Renal cortex interstitium (tissue), 11 donors: ENCODE results near the gene HLA-A. TPM values are rescaled to one million over a fixed set of nuclear protein-coding genes. Genes with fewer than 3 reads are reported as not detected.
"Not testable (repeated sequence)": the region's sequence is repeated elsewhere in the genome, so short reads cannot be mapped to it uniquely, and the experiment has no call there.

Experiments
- DNase-seq, 11 donors: peaks; one replicate each; pipeline ENCODE4 v3.0.0-alpha.2; 2013; ENCODE audit warnings: low read depth in 9 of 11, low spot score in 4 of 11; ENCODE audit errors: extremely low read depth in 1 of 11
- polyA plus RNA-seq, 3 donors: library from polyadenylated mRNA; unstranded; fragments of 120-200 nt; gene quantifications; one replicate each; pipeline ENCODE4 v1.2.1, GENCODE V29; 2013; ENCODE audit not compliant: insufficient read length in 3 of 3

The HLA-A gene
- polyA plus RNA-seq, 3 donors = 128 to 197 (median 176) TPM

DNA sequence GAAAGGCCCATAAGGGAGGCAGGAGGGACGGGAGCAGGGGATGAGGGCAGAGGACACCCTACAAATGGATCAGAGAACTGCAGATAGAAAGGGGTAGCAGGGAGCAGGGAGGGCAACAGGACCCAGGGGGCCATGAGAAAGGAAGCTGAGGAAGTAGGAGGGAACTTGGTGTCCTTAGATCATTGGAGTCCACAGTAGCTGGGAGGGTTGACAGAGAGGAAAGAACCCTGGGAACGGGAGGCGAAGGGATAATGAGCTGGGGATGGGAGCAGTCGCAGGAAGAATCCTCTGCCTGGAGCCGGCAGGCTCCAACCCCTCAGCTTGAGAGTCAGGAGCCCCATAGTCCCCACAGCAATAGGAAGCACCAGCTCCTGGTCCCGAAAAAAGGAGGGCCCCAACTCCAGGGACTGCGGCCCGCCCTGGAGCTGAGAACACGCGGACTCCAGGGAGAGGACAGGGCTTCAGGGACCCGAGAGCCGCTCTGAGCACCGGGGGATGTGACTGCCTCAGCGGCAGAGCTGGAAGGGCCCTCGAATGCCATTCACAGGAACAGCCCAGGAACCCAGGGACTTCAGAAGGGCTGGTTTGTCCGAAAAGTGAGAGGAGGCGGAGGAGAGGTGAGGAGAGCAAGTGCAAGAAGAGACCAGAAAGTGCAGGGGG, 32.7 kb downstream of the HLA-A start:
- DNase-seq = no peak

DNA sequence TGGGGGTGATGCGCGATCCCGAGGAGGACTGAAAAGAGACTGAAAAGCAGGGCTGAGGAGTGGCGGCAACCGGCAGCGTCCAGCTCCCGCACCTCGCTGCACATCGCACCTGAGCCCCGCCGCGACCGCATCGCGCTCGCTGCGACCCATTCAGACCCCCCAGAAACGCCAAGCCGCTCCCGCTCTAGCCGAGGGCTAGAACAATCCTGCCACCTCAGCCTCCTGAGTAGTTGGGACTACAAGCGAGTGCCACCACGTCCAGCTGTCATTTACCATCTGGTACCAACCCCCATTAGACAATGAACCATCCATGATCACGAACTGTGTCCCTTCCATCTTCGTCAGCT, 33.2 kb downstream of the HLA-A start:
- no peak for DNase-seq

DNA sequence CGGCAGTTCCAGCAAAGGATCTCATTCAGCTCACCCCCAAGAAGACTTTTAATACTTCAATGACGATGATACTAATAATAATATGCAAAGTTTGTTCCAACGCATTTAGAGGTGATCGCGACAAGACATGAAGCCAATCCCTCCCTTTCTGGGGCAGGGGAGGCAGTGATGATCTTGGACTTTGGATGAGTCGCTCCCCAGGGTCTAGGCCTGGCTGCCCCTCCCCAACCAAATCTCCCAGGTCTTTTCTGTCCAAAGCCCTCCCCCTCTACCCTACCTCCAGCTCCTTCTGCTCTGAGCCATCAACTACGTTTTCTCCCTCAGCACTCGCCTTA, 33.9 kb downstream of the HLA-A start:
- DNase-seq = no peak

GRCh38 chr6:29976588-29977424, 34.5 kb downstream of the HLA-A start:
- peak in 7 of 11 donors; percentile 36 to 63 (median 56) for DNase-seq

DNA sequence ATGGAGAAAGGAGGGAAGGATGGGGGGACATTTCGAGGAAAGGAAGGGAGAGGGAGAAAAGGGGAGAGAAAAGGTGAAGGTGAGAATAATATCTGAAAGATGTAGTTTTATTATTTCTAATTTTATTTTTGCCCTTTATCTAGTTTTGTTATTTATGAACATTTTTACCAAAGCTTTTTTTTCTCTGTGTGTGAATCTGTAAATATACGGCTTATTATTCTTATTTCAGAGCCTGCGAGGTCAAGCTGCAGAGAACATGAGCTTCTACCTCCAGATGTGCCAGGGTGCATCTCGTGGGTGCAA, 35.0 kb downstream of the HLA-A start:
- DNase-seq = no peak

DNA sequence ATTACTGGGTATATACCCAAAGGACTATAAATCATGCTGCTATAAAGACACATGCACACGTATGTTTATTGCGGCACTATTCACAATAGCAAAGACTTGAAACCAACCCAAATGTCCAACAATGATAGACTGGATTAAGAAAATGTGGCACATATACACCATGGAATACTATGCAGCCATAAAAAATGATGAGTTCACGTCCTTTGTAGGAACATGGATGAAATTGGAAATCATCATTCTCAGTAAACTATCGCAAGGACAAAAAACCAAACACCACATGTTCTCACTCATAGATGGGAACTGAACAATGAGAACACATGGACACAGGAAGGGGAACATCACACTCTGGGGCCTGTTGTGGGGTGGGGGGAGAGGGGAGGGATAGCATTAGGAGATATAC, 37.7 kb downstream of the HLA-A start:
- not testable (repeated sequence) for DNase-seq

- DNase-seq = no peak
Observed at GRCh38 chr6:29980511-29980910, 38.2 kb downstream of the HLA-A start.

DNA sequence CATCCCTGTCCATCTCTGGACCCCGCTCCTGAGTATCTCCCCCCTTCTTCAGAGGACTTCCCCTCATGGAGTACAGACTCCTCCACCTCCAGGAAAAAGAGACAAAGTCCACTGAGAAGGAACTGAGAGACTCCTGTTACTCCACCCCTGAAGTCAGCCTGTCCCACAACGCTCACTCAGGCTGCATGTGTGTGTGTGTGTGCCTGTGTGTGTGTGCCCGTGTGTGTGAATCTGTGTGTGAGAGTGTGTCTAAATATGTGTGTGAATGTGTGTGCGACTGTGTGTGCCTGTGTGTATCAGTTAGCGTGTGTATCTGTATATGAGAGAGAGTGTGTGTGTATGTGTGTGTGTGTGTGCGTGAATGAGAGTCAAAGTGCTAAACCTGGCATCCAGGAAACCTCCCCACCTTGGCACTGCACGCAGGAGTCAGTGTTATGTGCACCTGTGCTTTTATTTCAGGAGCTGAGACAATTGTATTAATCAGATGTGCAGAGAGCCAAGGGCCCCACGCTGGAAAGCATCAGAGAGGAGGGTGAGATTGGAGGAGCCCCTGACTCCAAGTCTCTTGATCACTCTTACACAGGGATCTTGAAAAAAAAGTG, 39.0 kb downstream of the HLA-A start:
- DNase-seq = no peak

DNA sequence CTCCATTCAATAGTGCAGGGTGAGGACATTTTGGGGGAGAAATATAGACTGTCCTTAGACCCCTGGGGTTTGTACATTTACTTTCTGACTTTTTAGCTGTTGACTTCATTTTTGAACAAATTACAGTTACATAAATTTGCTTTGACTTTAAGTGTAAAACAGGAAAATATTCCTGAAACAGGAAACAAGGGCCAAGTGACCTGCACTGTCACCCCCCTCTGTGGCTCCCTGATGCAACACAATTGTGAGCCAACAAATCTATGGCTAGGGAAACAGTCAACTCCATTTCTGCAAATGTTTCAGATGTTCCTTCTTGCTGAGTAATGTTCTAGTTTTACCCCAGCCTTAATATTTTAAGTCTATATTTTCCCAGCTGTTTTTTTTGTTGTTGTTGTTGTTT, 39.8 kb downstream of the HLA-A start:
- no peak for DNase-seq

GRCh38 chr6:29984232-29984631, 41.9 kb downstream of the HLA-A start:
- DNase-seq = no peak

DNA sequence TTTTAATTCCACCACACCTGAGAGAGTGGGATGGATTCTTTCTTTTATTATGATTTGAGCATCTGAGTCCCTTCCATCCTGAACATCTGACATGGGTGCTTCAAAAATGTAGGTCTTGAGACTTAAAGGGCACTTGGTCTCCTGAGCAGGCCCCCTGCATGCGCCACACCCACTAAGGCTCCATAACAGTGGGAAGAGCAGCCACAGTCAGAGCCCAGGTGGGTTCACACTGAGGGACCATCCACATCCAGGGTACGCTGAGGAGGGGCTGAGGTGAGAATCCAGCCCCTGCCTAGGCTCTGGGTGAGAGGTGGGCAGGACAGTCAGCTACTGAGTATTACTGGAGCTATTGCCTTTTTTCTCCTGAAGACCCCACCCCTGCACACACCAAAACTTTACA, 42.7 kb downstream of the HLA-A start:
- no peak for DNase-seq

DNA sequence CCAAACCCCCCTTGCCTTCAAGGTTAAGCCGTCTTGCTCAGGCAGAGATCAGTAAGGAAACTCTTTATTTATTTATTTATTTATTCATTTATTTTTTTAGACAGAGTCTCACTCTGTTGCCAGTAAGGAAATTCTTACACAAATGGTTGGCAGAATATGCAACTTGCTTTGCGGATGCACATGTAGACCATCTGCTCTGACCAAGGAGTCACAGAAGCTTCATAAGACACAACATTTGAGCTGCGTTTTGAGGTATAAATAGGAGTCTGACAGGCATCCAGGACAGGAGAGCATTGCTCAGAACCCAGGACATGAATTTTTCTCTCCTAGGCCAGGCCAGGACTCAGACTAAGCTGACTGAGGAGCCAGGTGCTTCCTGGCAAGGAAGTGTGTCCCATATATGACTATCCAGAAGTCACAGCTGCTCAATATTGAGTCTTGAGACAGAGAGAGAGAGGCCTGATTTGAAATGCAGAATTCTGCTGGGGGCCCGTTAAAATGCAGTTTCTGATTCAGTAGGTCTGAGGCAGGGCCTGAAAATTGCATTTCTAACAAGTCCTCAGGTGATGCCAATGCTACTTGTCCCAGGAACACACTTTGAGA, 43.9 kb downstream of the HLA-A start:
- no peak for DNase-seq

GRCh38 chr6:29989211-29989610, 46.9 kb downstream of the HLA-A start:
- no peak for DNase-seq

DNA sequence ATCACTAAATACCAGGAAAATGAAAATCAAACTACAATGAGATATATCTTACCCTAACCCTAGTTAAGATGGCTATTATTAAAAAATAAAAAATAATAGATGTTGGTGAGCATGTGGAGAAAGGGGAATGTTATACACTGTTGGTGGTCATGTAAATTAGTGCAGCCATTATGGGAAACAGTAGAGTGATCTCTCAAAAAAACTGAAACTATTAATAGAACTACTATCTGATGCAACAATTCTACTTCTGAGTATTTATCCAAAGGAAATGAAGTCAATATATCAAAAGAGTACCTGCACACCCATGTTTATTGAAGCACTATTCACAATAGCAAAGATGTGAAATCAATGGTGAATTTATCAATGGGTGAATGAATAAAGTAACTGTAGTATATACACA, 48.6 kb downstream of the HLA-A start:
- no peak for DNase-seq

DNA sequence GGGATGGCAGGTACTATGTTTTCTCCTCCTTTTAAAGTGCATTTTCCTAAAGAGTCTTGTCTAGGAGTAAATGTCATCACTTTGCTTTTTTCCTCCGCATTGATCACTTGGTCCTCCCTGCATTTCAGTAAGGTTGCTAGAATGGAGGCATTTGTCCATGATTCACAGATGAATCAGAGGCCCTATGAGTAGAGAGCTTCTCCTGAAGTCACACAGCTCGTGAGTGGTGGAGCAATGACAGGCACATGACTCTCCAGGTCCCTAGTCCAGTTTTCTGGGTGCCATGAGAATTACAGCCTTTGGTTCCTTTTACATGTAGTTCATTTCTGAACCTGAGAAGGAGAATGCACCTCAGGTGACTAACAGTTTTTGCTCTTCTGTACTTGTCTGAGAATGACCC, 50.5 kb downstream of the HLA-A start:
- DNase-seq = no peak

- DNase-seq = no peak
Observed at GRCh38 chr6:29994826-29995225, 52.5 kb downstream of the HLA-A start.

- DNase-seq = no peak
Observed at GRCh38 chr6:29995340-29995777, 53.0 kb downstream of the HLA-A start.
